Stimulated activated CD8-positive, alpha-beta memory T cell treated with anti-CD3 and anti-CD28 coated beads, Interleukin-7, amount 100 ng/mL, for 48 hours (primary cell): ENCODE results near the gene PDCD7.
"Not testable (repeated sequence)": the region's sequence is repeated elsewhere in the genome, so short reads cannot be mapped to it uniquely, and the experiment has no call there.

Source experiments
- DNase-seq, 2 donors: peaks; one replicate each; pipeline ENCODE4 v3.0.0-alpha.2; 2020; ENCODE audit warnings: low read depth in 1 of 2; ENCODE audit errors: extremely low read depth in 1 of 2

Gene PDCD7, protein sequence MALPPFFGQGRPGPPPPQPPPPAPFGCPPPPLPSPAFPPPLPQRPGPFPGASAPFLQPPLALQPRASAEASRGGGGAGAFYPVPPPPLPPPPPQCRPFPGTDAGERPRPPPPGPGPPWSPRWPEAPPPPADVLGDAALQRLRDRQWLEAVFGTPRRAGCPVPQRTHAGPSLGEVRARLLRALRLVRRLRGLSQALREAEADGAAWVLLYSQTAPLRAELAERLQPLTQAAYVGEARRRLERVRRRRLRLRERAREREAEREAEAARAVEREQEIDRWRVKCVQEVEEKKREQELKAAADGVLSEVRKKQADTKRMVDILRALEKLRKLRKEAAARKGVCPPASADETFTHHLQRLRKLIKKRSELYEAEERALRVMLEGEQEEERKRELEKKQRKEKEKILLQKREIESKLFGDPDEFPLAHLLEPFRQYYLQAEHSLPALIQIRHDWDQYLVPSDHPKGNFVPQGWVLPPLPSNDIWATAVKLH

DNA sequence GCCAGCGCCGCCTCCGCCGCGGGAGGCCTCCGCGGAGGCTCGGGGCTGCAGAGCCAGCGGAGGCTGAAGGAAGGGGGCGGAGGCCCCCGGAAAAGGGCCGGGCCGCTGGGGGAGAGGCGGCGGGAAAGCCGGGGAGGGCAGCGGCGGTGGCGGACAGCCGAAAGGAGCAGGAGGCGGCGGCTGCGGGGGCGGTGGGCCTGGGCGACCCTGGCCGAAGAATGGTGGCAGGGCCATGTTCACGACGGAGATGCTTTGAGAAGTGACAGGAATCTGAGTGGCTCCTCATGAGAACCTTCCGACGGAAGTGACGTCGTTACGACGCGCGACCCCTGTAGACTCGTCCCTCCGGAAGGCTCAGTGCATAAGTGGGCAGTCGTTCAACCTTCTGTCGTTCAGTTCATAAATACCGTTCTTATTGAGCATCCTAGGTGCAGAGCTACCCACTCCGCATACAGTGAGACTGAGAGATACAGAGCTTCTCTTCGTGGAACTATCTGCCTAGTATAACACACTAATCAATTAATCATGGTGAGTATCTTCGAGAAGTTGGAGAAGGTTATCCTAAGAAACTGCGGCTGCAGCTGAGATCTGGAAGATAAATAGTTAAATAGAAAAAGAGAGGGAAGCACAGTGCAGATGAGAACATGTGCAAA lies at the start of gene PDCD7:
Gene PDCD7 (minus strand): TSS at position 261 of the 653 bp plus-strand sequence. CDS start 27 bp downstream, at position 234.
- DNase-seq, result peak; percentile 60 to 80

DNA sequence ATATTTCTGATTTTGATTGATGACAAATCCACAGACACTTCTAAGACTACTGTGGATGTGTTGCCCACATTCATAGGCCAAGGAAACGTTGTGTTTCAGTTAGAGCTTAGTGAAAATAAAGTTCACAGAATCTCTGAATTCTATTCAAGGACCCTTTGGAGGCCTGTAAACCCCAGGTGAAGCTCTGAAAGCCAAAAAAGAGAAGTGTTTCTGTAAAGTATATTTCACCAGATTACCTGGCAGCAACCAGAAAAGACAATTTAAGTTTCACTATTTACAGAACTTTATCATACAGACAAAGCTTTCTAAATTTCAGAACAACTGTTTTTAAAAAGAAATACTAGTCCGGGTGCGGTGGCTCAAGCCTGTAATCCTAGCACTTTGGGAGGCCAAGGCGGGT lies 48.9 kb upstream of the PDCD7 start:
- DNase-seq, result no peak

DNA sequence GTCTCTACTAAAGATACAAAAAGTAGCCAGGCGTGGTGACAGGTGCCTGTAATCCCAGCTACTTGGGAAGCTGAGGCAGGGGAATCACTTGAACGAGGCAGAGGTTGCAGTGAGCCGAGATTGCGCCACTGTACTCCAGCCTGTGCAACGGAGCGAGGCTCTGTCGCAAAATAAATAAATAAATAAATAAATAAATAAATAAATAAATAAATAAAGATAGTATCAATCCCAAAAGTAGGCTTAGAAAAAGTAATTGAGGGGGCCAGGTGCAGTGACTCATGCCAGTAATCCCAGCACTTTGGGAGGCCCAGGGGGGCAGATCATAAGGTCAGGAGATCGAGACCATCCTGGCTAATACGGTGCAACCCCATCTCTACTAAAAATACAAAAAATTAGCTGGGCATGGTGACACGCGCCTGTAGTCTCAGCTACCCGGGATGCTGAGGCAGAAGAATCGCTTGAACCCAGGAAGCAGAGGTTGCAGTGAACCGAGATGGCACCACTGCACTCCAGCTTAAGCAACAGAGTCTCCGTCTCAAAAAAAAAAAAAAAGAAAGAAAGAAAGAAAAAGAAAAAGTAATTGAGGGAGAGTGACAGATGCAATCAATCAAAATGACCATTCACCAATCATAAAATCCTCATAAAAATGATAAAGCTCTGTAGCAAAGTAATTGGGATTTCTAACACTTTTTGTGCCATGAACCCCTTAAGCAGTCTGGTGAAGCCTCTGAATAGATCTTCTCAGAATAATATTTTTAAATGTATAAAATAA lies 48.2 kb upstream of the PDCD7 start:
- DNase-seq, result not testable (repeated sequence)

DNA sequence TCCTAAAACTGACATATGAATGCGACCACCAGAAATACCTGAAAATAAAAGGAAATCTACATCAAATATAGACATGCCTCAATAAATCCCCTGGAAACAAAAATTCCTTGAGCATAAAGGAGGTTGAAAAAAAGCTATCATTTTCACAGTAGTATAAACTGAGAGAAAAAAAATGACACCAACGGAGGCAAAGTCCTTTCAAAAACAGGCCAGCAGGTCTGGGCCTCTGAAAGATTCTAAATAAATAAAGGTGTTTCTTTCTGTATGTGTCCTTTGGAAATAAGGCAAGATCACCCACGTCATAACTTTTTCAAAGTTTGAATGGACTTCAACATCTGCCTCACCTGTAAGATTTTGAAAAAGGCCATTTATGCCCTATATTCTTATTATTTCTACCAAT lies 46.6 kb upstream of the PDCD7 start:
- DNase-seq, result no peak

DNA sequence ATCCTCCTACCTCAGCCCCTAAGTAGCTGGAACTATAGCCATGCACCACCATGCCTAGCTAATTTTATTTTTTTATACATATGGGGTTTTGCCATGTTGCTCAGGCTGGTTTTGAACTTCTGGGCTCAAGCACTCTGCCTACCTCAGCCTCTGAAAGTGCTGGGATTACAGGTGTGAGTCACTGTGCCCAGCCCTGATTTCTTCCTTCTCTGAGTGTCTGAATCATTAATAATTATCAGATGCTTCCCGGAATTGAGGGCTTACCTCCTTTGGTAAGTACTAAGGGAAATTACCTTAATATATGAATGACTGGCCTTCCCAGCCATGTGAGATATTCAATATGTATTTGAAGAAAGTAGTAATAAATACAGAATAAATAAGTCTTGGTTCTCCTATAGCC lies 44.3 kb upstream of the PDCD7 start:
- DNase-seq, result no peak

- no peak for DNase-seq
Measured at GRCh38 chr15:65176056-65176455, 42.4 kb upstream of the PDCD7 start.

GRCh38 chr15:65175511-65175910 lies 41.9 kb upstream of the PDCD7 start:
- no peak for DNase-seq

GRCh38 chr15:65174509-65174908 lies 40.9 kb upstream of the PDCD7 start:
- no peak for DNase-seq

DNA sequence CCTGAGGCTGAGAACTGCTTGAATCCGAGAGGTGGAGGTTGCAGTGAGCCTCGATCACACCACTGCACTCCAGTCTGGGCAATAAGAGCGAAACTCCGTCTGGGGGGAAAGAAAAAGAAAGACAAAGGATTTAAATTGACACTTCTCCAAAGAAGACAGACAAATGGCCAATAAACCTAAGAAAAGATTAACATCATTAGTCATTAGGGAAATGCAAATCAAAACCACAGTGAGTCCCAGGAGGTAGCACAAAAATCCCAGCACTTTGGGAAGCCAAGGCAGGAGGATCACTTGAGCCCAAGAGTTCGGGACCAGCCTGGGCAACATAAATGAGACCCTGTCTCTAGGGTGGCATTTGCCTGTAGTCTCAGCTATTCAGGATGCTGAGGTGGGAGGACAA lies 38.9 kb upstream of the PDCD7 start:
- no peak for DNase-seq

DNA sequence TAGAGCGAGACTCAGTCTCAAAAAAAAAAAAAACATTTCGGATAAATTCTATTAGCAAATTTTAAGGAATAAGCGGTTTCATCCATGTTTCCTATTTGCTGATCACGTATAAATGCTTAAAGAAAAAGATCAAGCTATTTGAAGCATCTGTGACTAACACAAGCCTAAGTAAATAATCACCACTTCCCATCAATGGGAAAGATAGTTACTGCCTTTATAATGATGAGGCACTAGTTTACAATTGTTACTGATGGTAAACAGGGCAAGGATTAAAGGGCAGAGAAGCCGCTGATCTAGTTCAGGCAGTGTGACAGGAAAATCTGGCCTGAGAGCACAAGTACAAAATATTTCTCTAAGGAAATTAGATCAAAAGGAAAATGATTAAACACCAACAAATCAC lies 37.8 kb upstream of the PDCD7 start:
- no peak for DNase-seq

GRCh38 chr15:65165875-65166274 lies 32.3 kb upstream of the PDCD7 start:
- DNase-seq, result no peak

- no peak for DNase-seq
Measured at GRCh38 chr15:65164139-65164538, 30.5 kb upstream of the PDCD7 start.

- DNase-seq, result no peak
Measured at GRCh38 chr15:65163041-65163440, 29.4 kb upstream of the PDCD7 start.

GRCh38 chr15:65156692-65157091 lies 23.1 kb upstream of the PDCD7 start:
- no peak for DNase-seq

DNA sequence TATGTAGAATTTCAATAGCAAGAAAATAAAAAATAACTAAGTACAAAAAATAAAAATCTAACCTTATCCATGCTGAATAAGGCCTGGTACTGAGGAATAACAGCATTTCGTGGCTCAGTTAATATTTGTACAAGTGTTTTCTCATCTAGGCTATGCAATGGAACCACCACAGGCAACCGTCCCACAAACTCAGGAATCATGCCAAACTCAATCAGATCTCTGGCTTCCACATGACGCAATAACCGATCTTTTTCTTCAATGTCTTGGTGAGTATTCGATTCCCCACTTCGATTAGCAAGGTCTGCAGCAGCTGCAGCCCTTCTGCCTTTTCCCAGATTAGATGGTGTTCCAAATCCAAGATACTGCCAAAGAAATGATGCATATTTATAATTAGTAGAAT lies 21.1 kb upstream of the PDCD7 start:
- DNase-seq, result no peak

DNA sequence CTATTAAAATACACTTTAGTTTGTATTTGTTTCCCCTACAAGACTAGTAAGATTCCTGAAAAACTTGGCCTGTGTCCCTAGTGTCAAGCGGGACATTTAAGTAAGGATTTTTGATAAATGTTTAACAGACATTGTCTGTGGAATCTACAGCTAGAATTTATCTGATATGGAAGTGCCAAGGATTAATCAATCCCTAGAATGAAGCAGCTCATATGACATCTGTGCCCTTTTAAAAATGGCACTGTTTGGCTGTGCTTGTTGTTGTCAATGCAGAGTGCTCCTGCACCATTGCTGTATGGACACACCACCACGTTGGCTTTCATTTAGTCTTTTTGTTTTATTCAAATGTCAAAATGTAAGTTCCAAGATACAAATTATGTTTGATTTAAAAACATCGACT lies 14.3 kb upstream of the PDCD7 start:
- no peak for DNase-seq

- no peak for DNase-seq
Measured at GRCh38 chr15:65146438-65146837, 12.8 kb upstream of the PDCD7 start.

DNA sequence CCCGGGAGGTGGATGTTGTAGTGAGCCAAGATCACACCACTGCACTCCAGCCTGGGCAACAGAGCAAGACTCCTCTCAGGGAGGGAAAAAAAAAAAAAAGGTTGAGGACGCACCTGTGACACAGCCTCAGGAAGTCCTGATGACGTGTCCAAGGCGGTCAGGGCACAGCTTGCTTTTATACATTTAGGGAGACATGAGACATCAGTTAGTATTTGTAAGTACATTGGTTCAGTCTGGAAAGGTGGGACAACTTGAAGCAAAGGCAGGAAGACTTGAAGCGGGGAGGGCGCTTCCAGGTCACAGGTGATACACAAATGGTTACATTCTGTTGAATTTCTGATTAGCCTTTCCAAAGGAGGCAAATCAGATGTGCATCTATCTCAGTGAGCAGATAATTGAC lies 5.0 kb upstream of the PDCD7 start:
- not testable (repeated sequence) for DNase-seq

DNA sequence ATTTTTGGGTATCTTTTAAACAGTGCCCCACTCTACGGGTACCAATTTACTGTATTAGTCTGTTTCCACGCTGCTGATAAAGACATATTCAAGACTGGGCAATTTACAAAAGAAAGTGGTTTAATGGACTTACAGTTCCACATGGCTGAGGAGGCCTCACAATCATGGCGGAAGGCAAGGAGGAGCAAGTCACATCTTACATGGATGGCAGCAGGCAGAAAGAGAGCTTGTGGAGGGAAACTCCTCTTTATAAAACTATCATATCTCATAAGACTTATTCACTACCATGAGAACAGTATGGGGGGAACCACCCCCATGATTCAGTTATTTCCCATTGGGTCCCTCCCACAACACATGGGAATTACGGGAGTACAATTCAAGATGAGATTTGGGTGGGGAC lies 4.3 kb upstream of the PDCD7 start:
- not testable (repeated sequence) for DNase-seq

GRCh38 chr15:65137089-65137488 lies 3.5 kb upstream of the PDCD7 start:
- not testable (repeated sequence) for DNase-seq

GRCh38 chr15:65134538-65134937 lies 930 bp upstream of the PDCD7 start:
- DNase-seq, result no peak
